SK-N-SH treated with all-trans-retinoic acid at 6 μM for 48 hours (cell line): ENCODE data around the gene CHRM4.

Source experiments
- ARNTL ChIP-seq: fragments of 450-650 bp; formaldehyde crosslinking; IDR thresholded peaks from 2 replicates; pipeline ENCODE4 v1.5.0; 2020; ENCODE audit warnings: low read depth, mild to moderate bottlenecking, moderate library complexity, borderline replicate concordance
- RARB ChIP-seq: fragments of 250-450 bp; sonication (Bioruptor Pico); IDR thresholded peaks from 2 replicates; pipeline ENCODE4 v1.8.0; 2021; ENCODE audit warnings: mild to moderate bottlenecking, moderate library complexity
- SNAI2 ChIP-seq: fragments of 250-450 bp; sonication (Bioruptor Pico); IDR thresholded peaks from 2 replicates; pipeline ENCODE4 v1.5.0; 2020; ENCODE audit warnings: mild to moderate bottlenecking, moderate library complexity
- TCF4 ChIP-seq: fragments of 250-450 bp; sonication (Bioruptor Pico); IDR thresholded peaks from 2 replicates; pipeline ENCODE4 v1.8.0; 2021; ENCODE audit warnings: mild to moderate bottlenecking, moderate library complexity, borderline replicate concordance
- TOX ChIP-seq: fragments of 250-450 bp; sonication (Bioruptor Pico); IDR thresholded peaks from 2 replicates; pipeline ENCODE4 v1.8.0; 2021; ENCODE audit warnings: mild to moderate bottlenecking, moderate library complexity, borderline replicate concordance
- ZC3H10 ChIP-seq: fragments of 250-450 bp; sonication (Bioruptor Pico); IDR thresholded peaks from 2 replicates; pipeline ENCODE4 v1.5.1; 2021; ENCODE audit warnings: mild to moderate bottlenecking, moderate library complexity
- ZFP3 ChIP-seq: fragments of 250-450 bp; sonication (Bioruptor Pico); IDR thresholded peaks from 2 replicates; pipeline ENCODE4 v1.5.0; 2020; ENCODE audit warnings: mild to moderate bottlenecking, moderate library complexity
- ZFP30 ChIP-seq: fragments of 450-650 bp; formaldehyde crosslinking; IDR thresholded peaks from 2 replicates; pipeline ENCODE4 v1.5.0; 2022; ENCODE audit warnings: mild to moderate bottlenecking, moderate library complexity
- ZNF565 ChIP-seq: fragments of 450-650 bp; formaldehyde crosslinking; conservative IDR thresholded peaks from 2 replicates; pipeline ENCODE4 v1.5.0; 2020; ENCODE audit warnings: low read depth, mild to moderate bottlenecking, moderate library complexity
- ZNF70 ChIP-seq: fragments of 450-650 bp; formaldehyde crosslinking; IDR thresholded peaks from 2 replicates; pipeline ENCODE4 v1.5.0; 2020; ENCODE audit warnings: mild to moderate bottlenecking, moderate library complexity
- ZNF8 ChIP-seq: fragments of 450-650 bp; formaldehyde crosslinking; IDR thresholded peaks from 2 replicates; pipeline ENCODE4 v1.5.0; 2020; ENCODE audit warnings: mild to moderate bottlenecking, moderate library complexity
- TF ChIP-seq, protein P1 (sequence below): fragments of 250-450 bp; sonication (Bioruptor Pico); IDR thresholded peaks from 2 replicates; pipeline ENCODE4 v1.5.0; 2020; ENCODE audit warnings: mild to moderate bottlenecking, moderate library complexity
- TF ChIP-seq, protein P2 (sequence below): fragments of 250-450 bp; sonication (Bioruptor Pico); IDR thresholded peaks from 2 replicates; pipeline ENCODE4 v1.8.0; 2020; ENCODE audit warnings: mild to moderate bottlenecking, moderate library complexity, borderline replicate concordance
- TF ChIP-seq, protein P3 (sequence below): fragments of 250-450 bp; sonication (Bioruptor Pico); IDR thresholded peaks from 2 replicates; pipeline ENCODE4 v1.5.1; 2021; ENCODE audit warnings: mild to moderate bottlenecking, moderate library complexity

DNA sequence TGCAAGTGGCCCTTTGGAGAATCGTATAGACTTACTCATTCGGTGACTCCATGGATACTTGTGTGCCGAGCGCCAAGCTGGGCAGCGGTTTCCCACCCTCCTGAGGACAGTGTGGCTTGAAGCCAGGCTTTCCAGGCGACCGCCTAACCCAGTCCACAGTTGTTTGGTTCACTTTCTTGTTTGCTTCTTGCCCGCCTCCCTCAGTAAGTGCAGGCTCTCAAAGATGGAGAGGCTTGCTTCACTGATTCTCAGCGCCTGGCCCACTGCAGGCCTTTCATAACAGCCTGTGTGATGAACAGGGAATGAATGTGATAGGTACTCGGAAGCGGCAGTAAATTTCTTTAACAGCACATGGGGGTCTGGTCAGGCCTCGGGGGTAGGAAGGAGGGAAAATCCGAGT lies 21.3 kb downstream of the CHRM4 start:
- TF ChIP-seq TOX (CRISPR knock-in tag) (no peak), ARNTL (CRISPR knock-in tag) (no peak), ZNF70 (CRISPR knock-in tag) (no peak), RARB (CRISPR knock-in tag) (no peak), ZFP30 (no peak), ZFP3 (CRISPR knock-in tag) (no peak), ZNF565 (CRISPR knock-in tag) (no peak), ZNF8 (CRISPR knock-in tag) (no peak), TCF4 (CRISPR knock-in tag) (no peak), ZC3H10 (CRISPR knock-in tag) (no peak), SNAI2 (CRISPR knock-in tag) (no peak)
- TF ChIP-seq, protein P1, sequence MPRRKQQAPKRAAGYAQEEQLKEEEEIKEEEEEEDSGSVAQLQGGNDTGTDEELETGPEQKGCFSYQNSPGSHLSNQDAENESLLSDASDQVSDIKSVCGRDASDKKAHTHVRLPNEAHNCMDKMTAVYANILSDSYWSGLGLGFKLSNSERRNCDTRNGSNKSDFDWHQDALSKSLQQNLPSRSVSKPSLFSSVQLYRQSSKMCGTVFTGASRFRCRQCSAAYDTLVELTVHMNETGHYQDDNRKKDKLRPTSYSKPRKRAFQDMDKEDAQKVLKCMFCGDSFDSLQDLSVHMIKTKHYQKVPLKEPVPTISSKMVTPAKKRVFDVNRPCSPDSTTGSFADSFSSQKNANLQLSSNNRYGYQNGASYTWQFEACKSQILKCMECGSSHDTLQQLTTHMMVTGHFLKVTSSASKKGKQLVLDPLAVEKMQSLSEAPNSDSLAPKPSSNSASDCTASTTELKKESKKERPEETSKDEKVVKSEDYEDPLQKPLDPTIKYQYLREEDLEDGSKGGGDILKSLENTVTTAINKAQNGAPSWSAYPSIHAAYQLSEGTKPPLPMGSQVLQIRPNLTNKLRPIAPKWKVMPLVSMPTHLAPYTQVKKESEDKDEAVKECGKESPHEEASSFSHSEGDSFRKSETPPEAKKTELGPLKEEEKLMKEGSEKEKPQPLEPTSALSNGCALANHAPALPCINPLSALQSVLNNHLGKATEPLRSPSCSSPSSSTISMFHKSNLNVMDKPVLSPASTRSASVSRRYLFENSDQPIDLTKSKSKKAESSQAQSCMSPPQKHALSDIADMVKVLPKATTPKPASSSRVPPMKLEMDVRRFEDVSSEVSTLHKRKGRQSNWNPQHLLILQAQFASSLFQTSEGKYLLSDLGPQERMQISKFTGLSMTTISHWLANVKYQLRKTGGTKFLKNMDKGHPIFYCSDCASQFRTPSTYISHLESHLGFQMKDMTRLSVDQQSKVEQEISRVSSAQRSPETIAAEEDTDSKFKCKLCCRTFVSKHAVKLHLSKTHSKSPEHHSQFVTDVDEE (CRISPR knock-in tag) = no peak
- TF ChIP-seq, protein P2, sequence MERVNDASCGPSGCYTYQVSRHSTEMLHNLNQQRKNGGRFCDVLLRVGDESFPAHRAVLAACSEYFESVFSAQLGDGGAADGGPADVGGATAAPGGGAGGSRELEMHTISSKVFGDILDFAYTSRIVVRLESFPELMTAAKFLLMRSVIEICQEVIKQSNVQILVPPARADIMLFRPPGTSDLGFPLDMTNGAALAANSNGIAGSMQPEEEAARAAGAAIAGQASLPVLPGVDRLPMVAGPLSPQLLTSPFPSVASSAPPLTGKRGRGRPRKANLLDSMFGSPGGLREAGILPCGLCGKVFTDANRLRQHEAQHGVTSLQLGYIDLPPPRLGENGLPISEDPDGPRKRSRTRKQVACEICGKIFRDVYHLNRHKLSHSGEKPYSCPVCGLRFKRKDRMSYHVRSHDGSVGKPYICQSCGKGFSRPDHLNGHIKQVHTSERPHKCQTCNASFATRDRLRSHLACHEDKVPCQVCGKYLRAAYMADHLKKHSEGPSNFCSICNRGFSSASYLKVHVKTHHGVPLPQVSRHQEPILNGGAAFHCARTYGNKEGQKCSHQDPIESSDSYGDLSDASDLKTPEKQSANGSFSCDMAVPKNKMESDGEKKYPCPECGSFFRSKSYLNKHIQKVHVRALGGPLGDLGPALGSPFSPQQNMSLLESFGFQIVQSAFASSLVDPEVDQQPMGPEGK (CRISPR knock-in tag) = no peak
- TF ChIP-seq, protein P3, sequence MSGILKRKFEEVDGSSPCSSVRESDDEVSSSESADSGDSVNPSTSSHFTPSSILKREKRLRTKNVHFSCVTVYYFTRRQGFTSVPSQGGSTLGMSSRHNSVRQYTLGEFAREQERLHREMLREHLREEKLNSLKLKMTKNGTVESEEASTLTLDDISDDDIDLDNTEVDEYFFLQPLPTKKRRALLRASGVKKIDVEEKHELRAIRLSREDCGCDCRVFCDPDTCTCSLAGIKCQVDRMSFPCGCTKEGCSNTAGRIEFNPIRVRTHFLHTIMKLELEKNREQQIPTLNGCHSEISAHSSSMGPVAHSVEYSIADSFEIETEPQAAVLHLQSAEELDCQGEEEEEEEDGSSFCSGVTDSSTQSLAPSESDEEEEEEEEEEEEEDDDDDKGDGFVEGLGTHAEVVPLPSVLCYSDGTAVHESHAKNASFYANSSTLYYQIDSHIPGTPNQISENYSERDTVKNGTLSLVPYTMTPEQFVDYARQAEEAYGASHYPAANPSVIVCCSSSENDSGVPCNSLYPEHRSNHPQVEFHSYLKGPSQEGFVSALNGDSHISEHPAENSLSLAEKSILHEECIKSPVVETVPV (CRISPR knock-in tag) = no peak
